HG03565 (cell line): ENCODE data around the gene KNDC1.
"Not testable (repeated sequence)": the region's sequence is repeated elsewhere in the genome, so short reads cannot be mapped to it uniquely, and the experiment has no call there.

ENCODE experiments used
- ATAC-seq: cut with Tn5 transposase; IDR thresholded peaks from one replicate; pipeline ENCODE4 v1.9.1; 2021; ENCODE audit warnings: mild to moderate bottlenecking, moderate library complexity; ENCODE audit not compliant: unreplicated experiment

KNDC1 gene

GRCh38 chr10:133218891-133219290 is 58.9 kb downstream of the KNDC1 start:
- no peak for ATAC-seq

GRCh38 chr10:133219782-133220181 is 59.8 kb downstream of the KNDC1 start:
- ATAC-seq, result no peak

- ATAC-seq, result no peak
Observed at GRCh38 chr10:133221331-133221730, 61.3 kb downstream of the KNDC1 start.

- ATAC-seq, result not testable (repeated sequence)
Observed at GRCh38 chr10:133221756-133222155, 61.7 kb downstream of the KNDC1 start.

GRCh38 chr10:133224076-133224475 is 64.1 kb downstream of the KNDC1 start:
- no peak for ATAC-seq

GRCh38 chr10:133224756-133225372 is 64.8 kb downstream of the KNDC1 start:
- no peak for ATAC-seq

GRCh38 chr10:133225707-133226191 is 65.7 kb downstream of the KNDC1 start:
- no peak for ATAC-seq

- no peak for ATAC-seq
Observed at GRCh38 chr10:133226251-133226808, 66.3 kb downstream of the KNDC1 start.

- no peak for ATAC-seq
Observed at GRCh38 chr10:133227256-133227655, 67.2 kb downstream of the KNDC1 start.

GRCh38 chr10:133229265-133230043 is 69.4 kb downstream of the KNDC1 start:
- no peak for ATAC-seq

- ATAC-seq, result no peak
Observed at GRCh38 chr10:133230044-133230361, 70.0 kb downstream of the KNDC1 start, which contains the start of gene UTF1. Gene UTF1 (plus strand): TSS chr10:133230217. CDS start chr10:133230289, 72 bp downstream.

- ATAC-seq, result no peak
Observed at GRCh38 chr10:133230387-133231195, 70.6 kb downstream of the KNDC1 start.

GRCh38 chr10:133231244-133231945 is 71.4 kb downstream of the KNDC1 start:
- ATAC-seq, result no peak

GRCh38 chr10:133231946-133232574 is 72.0 kb downstream of the KNDC1 start:
- ATAC-seq, result no peak

- ATAC-seq, result not testable (repeated sequence)
Observed at GRCh38 chr10:133234796-133235195, 74.8 kb downstream of the KNDC1 start.

GRCh38 chr10:133235265-133235855 is 75.3 kb downstream of the KNDC1 start:
- ATAC-seq, result no peak

- no peak for ATAC-seq
Observed at GRCh38 chr10:133235932-133236331, 75.9 kb downstream of the KNDC1 start.

GRCh38 chr10:133236401-133237240 is 76.6 kb downstream of the KNDC1 start:
- no peak for ATAC-seq

GRCh38 chr10:133237241-133237587 is 77.2 kb downstream of the KNDC1 start:
- ATAC-seq, result no peak
